GM19395 (cell line): Measurements from ENCODE around the gene GCSAM.
"Not testable (repeated sequence)": the region's sequence is repeated elsewhere in the genome, so short reads cannot be mapped to it uniquely, and the experiment has no call there.

Experiments
- ATAC-seq: cut with Tn5 transposase; IDR thresholded peaks from one replicate; pipeline ENCODE4 v1.9.1; 2021; ENCODE audit warnings: mild to moderate bottlenecking, moderate library complexity; ENCODE audit not compliant: unreplicated experiment

The GCSAM gene

GRCh38 chr3:112074616-112075497, 58.2 kb downstream of the GCSAM start:
- peak; percentile 93 for ATAC-seq

GRCh38 chr3:112074006-112074405, 59.0 kb downstream of the GCSAM start:
- ATAC-seq = no peak

DNA sequence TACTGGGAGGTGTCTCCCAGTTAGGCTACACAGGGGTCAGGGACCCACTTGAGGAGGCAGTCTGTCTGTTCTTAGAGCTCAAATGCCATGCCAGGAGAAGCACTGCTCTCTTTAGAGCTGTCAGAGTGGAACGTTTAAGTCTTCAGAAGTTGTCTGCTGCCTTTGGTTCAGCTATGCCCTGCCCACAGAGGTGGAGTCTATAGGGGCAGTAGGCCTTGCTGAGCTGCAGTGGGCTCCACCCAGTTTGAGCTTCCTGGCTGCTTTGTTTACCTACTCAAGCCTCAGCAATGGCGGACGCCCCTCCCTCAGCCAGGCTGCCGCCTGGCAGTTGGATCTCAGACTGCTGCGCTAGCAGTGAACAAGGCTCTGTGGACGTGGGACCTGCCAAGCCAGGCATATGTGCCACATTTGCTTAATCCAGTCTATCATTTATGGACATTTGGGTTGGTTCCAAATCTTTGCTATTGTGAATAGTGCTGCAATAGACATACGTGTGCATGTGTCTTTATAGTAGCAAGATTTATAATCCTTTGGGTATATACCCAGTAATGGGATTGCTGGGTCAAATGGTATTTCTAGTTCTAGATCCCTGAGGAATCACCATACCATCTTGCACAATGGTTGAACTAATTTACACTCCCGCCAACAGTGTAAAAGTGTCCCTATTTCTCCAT, 60.5 kb downstream of the GCSAM start:
- ATAC-seq = not testable (repeated sequence)
